COR-L47 (cell line): ENCODE results near the gene HNRNPA3.
"Not testable (repeated sequence)": the region's sequence is repeated elsewhere in the genome, so short reads cannot be mapped to it uniquely, and the experiment has no call there.

Source experiments
- DNase-seq: peaks from one replicate; lab custom pipeline; 2025; lab: John Stamatoyannopoulos, UW

HNRNPA3 gene

GRCh38 chr2:177234267-177234666, 21.7 kb downstream of the HNRNPA3 start:
- DNase-seq = no peak

- DNase-seq = no peak
Measured at GRCh38 chr2:177235855-177236437, 23.4 kb downstream of the HNRNPA3 start.

GRCh38 chr2:177237932-177238331, 25.3 kb downstream of the HNRNPA3 start:
- no peak for DNase-seq

- no peak for DNase-seq
Measured at GRCh38 chr2:177239053-177239452, 26.5 kb downstream of the HNRNPA3 start.

- no peak for DNase-seq
Measured at GRCh38 chr2:177239932-177240630, 27.5 kb downstream of the HNRNPA3 start.

- DNase-seq = no peak
Measured at GRCh38 chr2:177241711-177242120, 29.1 kb downstream of the HNRNPA3 start.

GRCh38 chr2:177242121-177242987, 29.8 kb downstream of the HNRNPA3 start:
- peak; percentile 10 for DNase-seq

- DNase-seq = no peak
Measured at GRCh38 chr2:177243073-177243472, 30.5 kb downstream of the HNRNPA3 start.

GRCh38 chr2:177243476-177243875, 30.9 kb downstream of the HNRNPA3 start:
- no peak for DNase-seq

- no peak for DNase-seq
Measured at GRCh38 chr2:177244244-177244771, 31.7 kb downstream of the HNRNPA3 start.

- no peak for DNase-seq
Measured at GRCh38 chr2:177245010-177245422, 32.4 kb downstream of the HNRNPA3 start.

- no peak for DNase-seq
Measured at GRCh38 chr2:177246000-177246399, 33.4 kb downstream of the HNRNPA3 start.

GRCh38 chr2:177246523-177247030, 34.0 kb downstream of the HNRNPA3 start:
- not testable (repeated sequence) for DNase-seq

GRCh38 chr2:177247693-177248262, 35.2 kb downstream of the HNRNPA3 start:
- DNase-seq = no peak

GRCh38 chr2:177249038-177249437, 36.4 kb downstream of the HNRNPA3 start:
- no peak for DNase-seq

GRCh38 chr2:177250461-177250860, 37.9 kb downstream of the HNRNPA3 start:
- no peak for DNase-seq

- DNase-seq = no peak
Measured at GRCh38 chr2:177251165-177251542, 38.6 kb downstream of the HNRNPA3 start.

- no peak for DNase-seq
Measured at GRCh38 chr2:177252808-177253531, 40.4 kb downstream of the HNRNPA3 start.

GRCh38 chr2:177253704-177254103, 41.1 kb downstream of the HNRNPA3 start:
- DNase-seq = no peak

GRCh38 chr2:177254433-177255226, 42.0 kb downstream of the HNRNPA3 start:
- no peak for DNase-seq

GRCh38 chr2:177255227-177255601, 42.6 kb downstream of the HNRNPA3 start:
- DNase-seq = no peak
